GM13977 (cell line): ENCODE results near the gene TRIO.

Source experiments
- DNase-seq: peaks from one replicate; pipeline ENCODE4 v3.0.0; 2012; ENCODE audit warnings: low spot score
- in situ Hi-C: fragments of 300-500 bp; cut with MboI; formaldehyde crosslinking; loops from one replicate; pipeline ENCODE4 v1.12.0; 2022; ENCODE audit warnings: low sequenced_read_pairs, low pct_unique_long_range_greater_than_20kb, mixed read lengths, inconsistent platforms; ENCODE audit not compliant: unreplicated experiment
- TF ChIP-seq, protein P1 (sequence below): IDR thresholded peaks from 2 replicates; pipeline ENCODE4 v1.5.1; 2012; ENCODE audit warnings: mild to moderate bottlenecking, control low read depth; ENCODE audit not compliant: insufficient read depth; ENCODE audit errors: extremely low read depth, missing control alignments

The TRIO gene

DNA sequence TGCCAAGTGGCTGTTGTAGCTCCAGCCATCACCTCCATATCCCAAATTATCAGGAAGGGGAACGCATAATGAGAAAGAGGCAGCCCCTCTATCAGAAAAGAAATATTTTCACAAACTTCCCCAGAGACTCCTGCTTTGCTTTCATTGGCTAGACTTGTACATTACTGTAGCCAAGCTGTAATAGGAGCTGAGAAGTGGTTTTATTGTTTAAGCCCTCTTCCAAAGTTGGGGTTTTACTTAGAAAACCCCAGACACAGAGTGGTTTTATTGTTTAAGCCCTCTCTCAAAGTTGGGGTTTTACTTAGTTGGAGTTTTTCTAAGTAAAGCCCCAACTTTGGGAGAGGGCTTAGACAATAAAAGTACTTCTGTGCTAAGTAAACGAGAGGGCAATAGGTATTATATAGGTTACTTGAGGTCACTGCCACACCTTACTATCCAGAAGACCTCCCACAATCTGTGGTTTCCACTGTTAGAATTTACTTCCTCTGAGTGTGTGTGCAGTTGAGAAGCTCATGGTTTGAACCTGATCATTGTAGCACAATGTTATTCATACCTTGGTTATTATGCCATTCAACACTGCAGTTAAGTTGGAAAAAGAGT is 222.8 kb downstream of the TRIO start:
- TF ChIP-seq, protein P1, sequence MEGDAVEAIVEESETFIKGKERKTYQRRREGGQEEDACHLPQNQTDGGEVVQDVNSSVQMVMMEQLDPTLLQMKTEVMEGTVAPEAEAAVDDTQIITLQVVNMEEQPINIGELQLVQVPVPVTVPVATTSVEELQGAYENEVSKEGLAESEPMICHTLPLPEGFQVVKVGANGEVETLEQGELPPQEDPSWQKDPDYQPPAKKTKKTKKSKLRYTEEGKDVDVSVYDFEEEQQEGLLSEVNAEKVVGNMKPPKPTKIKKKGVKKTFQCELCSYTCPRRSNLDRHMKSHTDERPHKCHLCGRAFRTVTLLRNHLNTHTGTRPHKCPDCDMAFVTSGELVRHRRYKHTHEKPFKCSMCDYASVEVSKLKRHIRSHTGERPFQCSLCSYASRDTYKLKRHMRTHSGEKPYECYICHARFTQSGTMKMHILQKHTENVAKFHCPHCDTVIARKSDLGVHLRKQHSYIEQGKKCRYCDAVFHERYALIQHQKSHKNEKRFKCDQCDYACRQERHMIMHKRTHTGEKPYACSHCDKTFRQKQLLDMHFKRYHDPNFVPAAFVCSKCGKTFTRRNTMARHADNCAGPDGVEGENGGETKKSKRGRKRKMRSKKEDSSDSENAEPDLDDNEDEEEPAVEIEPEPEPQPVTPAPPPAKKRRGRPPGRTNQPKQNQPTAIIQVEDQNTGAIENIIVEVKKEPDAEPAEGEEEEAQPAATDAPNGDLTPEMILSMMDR, result no peak
- in situ Hi-C loops, result loop anchor here (25.0 kb wide), 2 partner anchors 271 to 646 kb away; no protein-coding TSS in a partner anchor
- no peak for DNase-seq

DNA sequence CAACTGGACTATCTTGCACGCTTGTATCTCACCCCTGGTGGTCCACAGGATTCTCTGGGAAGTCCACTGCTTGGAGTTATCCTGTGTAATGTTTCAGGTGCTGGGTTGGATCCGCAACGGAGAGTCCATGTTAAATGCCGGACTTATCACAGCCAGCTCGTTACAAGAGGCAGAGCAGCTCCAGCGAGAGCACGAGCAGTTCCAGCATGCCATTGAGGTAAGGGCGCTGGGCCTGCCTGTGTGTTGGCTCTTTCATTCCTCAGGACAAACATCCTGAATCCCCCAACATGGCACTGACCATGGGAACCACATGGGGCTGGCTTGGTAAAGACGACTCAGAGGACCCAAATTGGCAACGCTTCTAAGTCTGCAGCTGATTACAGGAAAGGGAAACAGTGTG is 223.6 kb downstream of the TRIO start:
- TF ChIP-seq, protein P1, result no peak
- in situ Hi-C loops, result loop anchor here (25.0 kb wide), 2 partner anchors 271 to 646 kb away; no protein-coding TSS in a partner anchor
- DNase-seq, result no peak

DNA sequence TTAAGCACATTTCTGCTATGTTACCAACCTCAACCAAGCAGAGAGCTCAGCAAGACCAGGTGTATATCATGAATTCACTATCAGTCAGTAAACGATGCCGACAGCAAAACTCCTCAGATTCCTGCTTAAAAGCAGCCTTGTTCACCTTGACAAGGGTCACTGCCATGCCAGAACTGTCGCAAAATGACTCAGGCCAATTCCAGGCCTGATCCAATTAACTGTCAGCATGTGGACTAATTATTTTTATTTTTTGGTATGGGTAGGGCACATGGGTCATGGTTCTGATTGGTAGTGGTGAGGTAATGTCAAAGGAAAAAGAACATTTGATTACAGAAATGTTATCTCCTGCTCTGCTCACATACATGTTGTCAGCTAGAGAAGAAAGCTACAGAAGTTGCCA is 224.2 kb downstream of the TRIO start:
- in situ Hi-C loops, result loop anchor here (25.0 kb wide), 2 partner anchors 270 to 645 kb away; no protein-coding TSS in a partner anchor
- TF ChIP-seq, protein P1, result no peak
- no peak for DNase-seq

DNA sequence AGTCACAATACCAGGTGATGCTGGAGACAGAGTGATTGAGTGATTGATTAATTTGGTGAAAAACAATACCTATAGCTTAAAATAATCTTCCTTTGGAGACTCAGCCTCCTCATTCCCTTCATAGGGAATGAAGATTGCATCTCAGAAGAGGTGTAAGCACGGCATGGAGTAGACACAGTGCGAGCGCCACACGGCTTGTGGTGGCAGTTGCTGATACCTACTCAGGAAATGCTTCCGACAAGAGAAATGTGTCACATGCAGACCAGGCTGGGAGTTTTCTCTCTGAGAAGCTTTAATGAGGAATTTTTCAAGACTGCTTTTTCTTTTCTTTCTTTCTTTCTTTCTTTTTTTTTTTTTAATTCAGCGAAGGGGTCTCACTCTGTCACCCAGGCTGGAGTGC is 226.6 kb downstream of the TRIO start:
- in situ Hi-C loops, result loop anchor here (25.0 kb wide), 2 partner anchors 268 to 643 kb away; no protein-coding TSS in a partner anchor
- no peak for DNase-seq
- TF ChIP-seq, protein P1, result no peak

DNA sequence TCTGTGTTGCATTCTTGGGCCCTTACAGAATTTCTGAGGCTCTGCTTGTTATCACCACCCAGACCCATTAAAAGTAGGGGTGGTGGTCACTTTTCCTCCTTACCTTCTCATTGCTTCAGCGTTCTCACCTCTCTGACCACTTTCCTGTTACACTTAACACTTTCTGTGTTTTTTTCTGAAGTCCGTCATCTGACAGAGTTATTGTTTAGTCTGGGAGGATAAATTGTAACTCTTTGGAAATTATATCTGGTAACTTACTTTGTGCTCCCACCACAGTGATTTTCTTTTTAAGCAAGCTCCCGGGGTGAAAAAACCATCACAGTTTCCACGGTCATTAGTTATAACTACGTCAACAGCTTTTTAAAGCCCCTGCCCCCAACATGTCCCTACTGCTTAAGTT is 227.2 kb downstream of the TRIO start:
- in situ Hi-C loops, result loop anchor here (25.0 kb wide), 2 partner anchors 267 to 642 kb away; no protein-coding TSS in a partner anchor
- DNase-seq, result no peak

DNA sequence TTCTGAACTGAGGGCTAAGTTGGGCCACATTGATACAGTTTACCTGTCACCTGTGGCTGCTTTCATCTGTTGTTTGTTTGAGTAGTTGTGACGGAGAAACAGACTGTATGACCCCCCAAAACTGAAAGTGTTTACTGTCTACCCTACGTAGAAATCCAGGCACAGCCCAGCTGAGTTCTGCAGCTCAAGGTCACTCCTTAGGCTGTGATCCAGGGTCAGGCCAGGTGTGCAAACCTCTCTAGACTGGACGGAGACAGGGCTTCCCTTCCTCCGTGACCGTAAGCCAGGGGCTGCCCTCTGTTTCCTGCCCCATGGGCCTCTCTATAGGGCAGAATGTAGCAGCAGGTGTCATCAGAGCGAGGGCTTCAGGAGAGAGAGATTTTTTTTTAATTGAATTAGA is 230.5 kb downstream of the TRIO start:
- TF ChIP-seq, protein P1, result no peak
- DNase-seq, result no peak
- in situ Hi-C loops, result loop anchor here (25.0 kb wide), 2 partner anchors 264 to 639 kb away; no protein-coding TSS in a partner anchor

More for the DNA sequence above, 227.2 kb downstream of the TRIO start:
- TF ChIP-seq, protein P1, result no peak
